Suprapubic skin (tissue), 4 donors: ENCODE data around the gene ASB10. TPM values are rescaled to one million over a fixed set of nuclear protein-coding genes. Genes with fewer than 3 reads are reported as not detected.
A peak's percentile ranks its signal among the peaks of the same experiment; 100 is the strongest.

ENCODE experiments used
- DNase-seq, 2 donors: peaks; one replicate each; pipeline ENCODE4 v3.0.0-alpha.2; 2019; ENCODE audit warnings: low spot score in 2 of 2
- H3K27ac ChIP-seq: fragments of 200-600 bp; sonication (generic); one replicate; pipeline ENCODE4 v1.5.1; 2019
- H3K27me3 ChIP-seq: fragments of 200-600 bp; sonication (generic); one replicate; pipeline ENCODE4 v1.5.1; 2019
- H3K36me3 ChIP-seq: fragments of 200-600 bp; sonication (generic); one replicate; pipeline ENCODE4 v1.5.1; 2019
- H3K4me1 ChIP-seq: fragments of 200-600 bp; sonication (generic); one replicate; pipeline ENCODE4 v1.5.1; 2019
- H3K4me3 ChIP-seq: fragments of 200-600 bp; sonication (generic); one replicate; pipeline ENCODE4 v1.5.1; 2019; ENCODE audit warnings: mild to moderate bottlenecking
- H3K9me3 ChIP-seq: fragments of 200-600 bp; sonication (generic); one replicate; pipeline ENCODE4 v1.5.1; 2019
- CTCF ChIP-seq, 2 donors: fragments of 200-600 bp in 1 of 2; fragments of 450-650 bp in 1 of 2; sonication (generic) in 1 of 2; IDR thresholded peaks; one replicate each; pipeline ENCODE4 v1.5.1; 2016 to 2019; ENCODE audit warnings: antibody characterized with exemption in 2 of 2, mild to moderate bottlenecking in 1 of 2, moderate library complexity in 1 of 2
- EP300 ChIP-seq: sonication (generic); formaldehyde crosslinking; IDR thresholded peaks from one replicate; pipeline ENCODE4 v1.6.1; 2017; ENCODE audit warnings: antibody characterized with exemption
- POLR2A ChIP-seq, 2 donors: fragments of 450-650 bp; IDR thresholded peaks; one replicate each; pipeline ENCODE4 v1.6.1; 2017; ENCODE audit warnings: antibody characterized with exemption in 2 of 2, mild to moderate bottlenecking in 2 of 2, moderate library complexity in 2 of 2
- POLR2AphosphoS5 ChIP-seq, 3 donors: sonication (generic); formaldehyde crosslinking; IDR thresholded peaks; one replicate each; pipeline ENCODE4 v1.6.1; 2017; ENCODE audit warnings: antibody characterized with exemption in 3 of 3
- WGBS: methylation state at CpG from one replicate; pipeline ENCODE4 v1.1.5; 2018; 5-methylcytosine and 5-hydroxymethylcytosine counted together
- total RNA-seq, 4 donors: library from RNA; depleted of rRNA; stranded (reverse); fragments of >200 nt; gene quantifications; one replicate each; pipeline ENCODE4 v1.1.0, GENCODE V29; 2016

The ASB10 gene
- total RNA-seq, 4 donors from 2014 or later = not detected

- 49% methylated on average over 22 of the region's 22 CpGs for WGBS
- TF ChIP-seq POLR2AphosphoS5 (IDR thresholded peaks at IDR 0.05) (no peak), CTCF (IDR thresholded peaks at IDR 0.05) (no peak), POLR2A (IDR thresholded peaks at IDR 0.05) (no peak), EP300 (no peak)
- no peak overlapping the region for H3K27ac ChIP-seq
- no peaks in the 10 kb centered on the region for H3K9me3 ChIP-seq
- no peak overlapping the region for H3K4me3 ChIP-seq
- H3K4me1 ChIP-seq = peaks cover 7% of the 10 kb centered on the region
- peaks cover 12% of the 10 kb centered on the region for H3K36me3 ChIP-seq
- peaks cover 26% of the 10 kb centered on the region for H3K27me3 ChIP-seq
- no peak for DNase-seq
Observed at GRCh38 chr7:151148319-151149259, 38.5 kb downstream of the ASB10 start.

GRCh38 chr7:151146761-151147160, 40.3 kb downstream of the ASB10 start:
- no peak for DNase-seq
- Histone ChIP-seq H3K27me3 (peaks cover 16% of the 10 kb centered on the region), H3K4me3 (no peak overlapping the region), H3K4me1 (peaks cover 7% of the 10 kb centered on the region), H3K27ac (no peak overlapping the region), H3K9me3 (no peaks in the 10 kb centered on the region), H3K36me3 (peaks cover 31% of the 10 kb centered on the region)
- TF ChIP-seq POLR2A (IDR thresholded peaks at IDR 0.05) (no peak), EP300 (no peak), POLR2AphosphoS5 (IDR thresholded peaks at IDR 0.05) (no peak), CTCF (IDR thresholded peaks at IDR 0.05) (no peak)
- 50% methylated on average over 3 of the region's 3 CpGs for WGBS

GRCh38 chr7:151144387-151144786, 42.7 kb downstream of the ASB10 start:
- no peak for DNase-seq
- H3K9me3 ChIP-seq = no peaks in the 10 kb centered on the region
- H3K4me1 ChIP-seq = peaks cover 5% of the 10 kb centered on the region
- H3K27me3 ChIP-seq = peaks cover 4% of the 10 kb centered on the region
- no peak overlapping the region for H3K4me3 ChIP-seq
- H3K36me3 ChIP-seq = peaks cover 53% of the 10 kb centered on the region
- WGBS = 97% methylated on average over 7 of the region's 7 CpGs
- no peak overlapping the region for H3K27ac ChIP-seq
- TF ChIP-seq EP300 = no peak
- no peak for TF ChIP-seq POLR2A (IDR thresholded peaks at IDR 0.05)
- TF ChIP-seq POLR2AphosphoS5 (IDR thresholded peaks at IDR 0.05) = no peak
- TF ChIP-seq CTCF (IDR thresholded peaks at IDR 0.05) = no peak

- DNase-seq = peak in 1 of 2 donors; percentile 76
- Histone ChIP-seq H3K36me3 (peaks cover 62% of the 10 kb centered on the region), H3K27ac (no peak overlapping the region), H3K4me3 (no peak overlapping the region), H3K4me1 (no peaks in the 10 kb centered on the region), H3K27me3 (peaks cover 3% of the 10 kb centered on the region), H3K9me3 (no peaks in the 10 kb centered on the region)
- WGBS = 71% methylated on average over 25 of the region's 25 CpGs
- no peak for TF ChIP-seq POLR2A (IDR thresholded peaks at IDR 0.05)
- no peak for TF ChIP-seq POLR2AphosphoS5 (IDR thresholded peaks at IDR 0.05)
- no peak for TF ChIP-seq EP300
- no peak for TF ChIP-seq CTCF (IDR thresholded peaks at IDR 0.05)
Observed at GRCh38 chr7:151143261-151144015, 43.6 kb downstream of the ASB10 start.

- Histone ChIP-seq H3K27ac (no peak overlapping the region), H3K4me1 (no peaks in the 10 kb centered on the region), H3K4me3 (no peak overlapping the region), H3K27me3 (no peaks in the 10 kb centered on the region), H3K9me3 (no peaks in the 10 kb centered on the region), H3K36me3 (peaks cover 70% of the 10 kb centered on the region)
- TF ChIP-seq EP300 (no peak), CTCF (IDR thresholded peaks at IDR 0.05) (no peak), POLR2AphosphoS5 (IDR thresholded peaks at IDR 0.05) (no peak), POLR2A (IDR thresholded peaks at IDR 0.05) (no peak)
- DNase-seq = no peak
- 80% methylated on average over 10 of the region's 10 CpGs for WGBS
Observed at GRCh38 chr7:151142686-151143040, 44.4 kb downstream of the ASB10 start.
